DMS79 (cell line): ENCODE data around the gene TNFRSF17.

Experiments
- DNase-seq: peaks from one replicate; lab custom pipeline; 2025; lab: John Stamatoyannopoulos, UW

The TNFRSF17 gene

GRCh38 chr16:12002447-12003006 lies 37.5 kb downstream of the TNFRSF17 start:
- DNase-seq: peak; percentile 73

DNA sequence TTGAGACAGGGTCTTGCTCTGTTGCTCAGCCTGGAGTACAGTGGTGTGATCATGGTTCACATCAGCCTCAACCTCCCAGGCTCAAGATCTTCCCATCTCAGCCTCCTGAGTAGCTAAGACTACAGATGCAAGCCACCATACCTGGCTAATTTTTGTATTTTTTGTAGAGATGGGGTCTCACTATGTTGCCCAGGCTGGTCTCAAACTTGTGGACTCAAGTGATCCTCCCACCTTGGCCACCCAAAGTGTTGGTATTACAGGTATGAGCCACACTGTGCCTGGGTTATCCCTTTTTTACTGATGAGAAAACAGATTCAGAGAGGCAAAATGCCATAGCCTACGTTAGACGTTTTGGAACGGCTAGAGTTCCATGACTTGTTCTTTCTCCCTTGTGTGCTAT lies 41.6 kb downstream of the TNFRSF17 start:
- no peak for DNase-seq

GRCh38 chr16:12009462-12009861 lies 44.5 kb downstream of the TNFRSF17 start:
- no peak for DNase-seq

DNA sequence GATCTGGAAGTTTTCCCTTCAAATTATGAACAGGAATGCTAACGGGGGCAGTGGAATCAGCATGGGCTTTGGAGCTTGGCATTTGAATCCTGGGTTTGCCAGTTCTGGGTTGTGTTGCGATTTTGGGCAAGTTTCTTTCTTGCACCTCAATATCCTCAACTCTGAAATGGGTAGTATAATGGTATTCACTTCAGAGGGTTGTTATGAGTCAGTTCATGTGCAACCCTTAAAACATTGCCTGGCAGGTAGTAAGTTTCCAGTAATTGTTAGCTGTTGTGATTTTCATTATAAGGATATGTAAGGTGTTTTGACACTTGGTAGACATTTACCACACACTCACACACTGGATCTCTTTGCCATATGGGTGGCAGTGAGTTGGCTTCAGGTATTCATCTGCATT lies 44.9 kb downstream of the TNFRSF17 start:
- no peak for DNase-seq

- DNase-seq: no peak
These were observed 45.6 kb downstream of the TNFRSF17 start for GRCh38 chr16:12010388-12011251.

GRCh38 chr16:12011565-12011964 lies 46.6 kb downstream of the TNFRSF17 start:
- DNase-seq: no peak

- DNase-seq: no peak
These were observed 51.4 kb downstream of the TNFRSF17 start for GRCh38 chr16:12016291-12016947.

DNA sequence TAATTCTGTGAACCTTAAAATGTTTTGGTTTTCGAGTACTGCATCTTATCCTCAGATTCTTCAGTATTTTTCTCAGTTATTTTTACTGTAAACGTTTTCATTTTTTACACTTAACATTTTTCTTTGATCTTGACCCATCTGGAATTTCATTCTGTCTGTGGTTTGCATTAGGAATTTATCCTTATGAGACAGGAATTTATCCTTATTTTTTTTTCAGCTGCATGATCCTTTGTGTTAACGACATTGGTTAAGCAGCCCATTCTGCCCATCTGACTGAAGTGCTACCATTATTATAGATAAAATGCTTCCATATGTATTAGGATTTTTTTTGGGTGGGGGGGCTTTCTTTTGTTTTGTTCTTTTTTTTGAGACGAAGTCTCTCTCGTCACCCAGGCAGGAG lies 52.5 kb downstream of the TNFRSF17 start:
- no peak for DNase-seq
